Hematopoietic multipotent progenitor cell treated with erythropoietin and hydrocortisone succinate and interleukin-3 and kit ligand, for 8 days (in vitro differentiated cells): ENCODE measurements around the gene WFDC2.

Source experiments
- DNase-seq: peaks from one replicate; pipeline ENCODE4 v3.0.0-alpha.2; 2015

Gene WFDC2

GRCh38 chr20:45469336-45470261 is at the start of gene WFDC2:
Gene WFDC2 (plus strand): TSS chr20:45469753. CDS start chr20:45469782, 29 bp downstream.
- DNase-seq = no peak

GRCh38 chr20:45420125-45420524 is 49.4 kb upstream of the WFDC2 start:
- DNase-seq = no peak

- DNase-seq = no peak
Measured at GRCh38 chr20:45423700-45424099, 45.9 kb upstream of the WFDC2 start.

- no peak for DNase-seq
Measured at GRCh38 chr20:45425561-45425960, 44.0 kb upstream of the WFDC2 start.

GRCh38 chr20:45426320-45427016 is 43.1 kb upstream of the WFDC2 start:
- no peak for DNase-seq

- peak; percentile 35 for DNase-seq
Measured at GRCh38 chr20:45427236-45428149, 42.1 kb upstream of the WFDC2 start.

GRCh38 chr20:45429618-45430017 is 39.9 kb upstream of the WFDC2 start:
- no peak for DNase-seq

- DNase-seq = peak; percentile 16
Measured at GRCh38 chr20:45432294-45432693, 37.3 kb upstream of the WFDC2 start.

- no peak for DNase-seq
Measured at GRCh38 chr20:45433316-45433715, 36.2 kb upstream of the WFDC2 start.

GRCh38 chr20:45433976-45434375 is 35.6 kb upstream of the WFDC2 start:
- DNase-seq = no peak

- DNase-seq = peak; percentile 89
Measured at GRCh38 chr20:45436732-45437485, 32.6 kb upstream of the WFDC2 start.

- DNase-seq = no peak
Measured at GRCh38 chr20:45440424-45440823, 29.1 kb upstream of the WFDC2 start.

- DNase-seq = no peak
Measured at GRCh38 chr20:45440891-45441685, 28.5 kb upstream of the WFDC2 start.

GRCh38 chr20:45441746-45442145 is 27.8 kb upstream of the WFDC2 start:
- no peak for DNase-seq

- DNase-seq = no peak
Measured at GRCh38 chr20:45444050-45444449, 25.5 kb upstream of the WFDC2 start.

GRCh38 chr20:45445805-45446562 is 23.6 kb upstream of the WFDC2 start:
- DNase-seq = peak; percentile 50

GRCh38 chr20:45448270-45448669 is 21.3 kb upstream of the WFDC2 start:
- no peak for DNase-seq

- no peak for DNase-seq
Measured at GRCh38 chr20:45449528-45449927, 20.0 kb upstream of the WFDC2 start.

GRCh38 chr20:45450097-45450818 is 19.3 kb upstream of the WFDC2 start:
- peak; percentile 73 for DNase-seq

GRCh38 chr20:45452238-45452637 is 17.3 kb upstream of the WFDC2 start:
- DNase-seq = no peak
